ENCODE measurements around the gene ASAP3.

The ASAP3 gene

DNA sequence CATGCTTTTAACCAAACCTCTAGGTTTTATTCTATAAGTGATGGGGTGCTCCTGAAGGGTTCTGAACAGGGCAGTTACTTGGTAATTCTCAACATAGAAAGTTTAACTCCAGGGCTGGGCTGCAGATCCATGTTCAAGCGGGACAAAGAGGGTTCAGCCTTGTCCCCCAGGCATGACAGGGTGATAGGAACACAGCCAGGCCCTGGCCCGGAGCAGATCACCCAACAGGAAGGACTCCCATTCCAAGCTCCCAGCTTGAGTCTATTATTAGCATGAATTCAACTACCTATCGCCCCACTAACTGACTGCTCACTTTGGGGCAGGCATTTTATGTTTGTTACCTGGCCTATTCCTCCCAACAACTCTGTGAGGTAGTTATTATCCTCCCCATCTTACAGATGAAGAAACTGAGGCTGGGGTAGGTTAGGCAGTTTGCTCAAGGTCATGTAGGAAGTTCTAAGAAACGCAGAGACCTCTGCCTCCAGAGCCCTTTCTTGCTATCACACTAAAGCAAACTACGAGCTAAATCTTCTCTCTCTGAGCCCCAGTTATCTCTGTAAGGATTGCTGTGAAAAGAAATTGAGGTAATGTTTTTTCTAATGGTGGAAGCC lies 14.5 kb downstream of the ASAP3 start:
- no peak overlapping the region for H2AFZ ChIP-seq (ENCODE audit: low read depth, low read length)
- H3K4me2 ChIP-seq (ENCODE audit: low read length, poor library complexity, severe bottlenecking): no peak overlapping the region
- H3K4me1 ChIP-seq (ENCODE audit: control insufficient read depth, insufficient read depth, low read depth, low read length): peaks cover 13% of the 10 kb centered on the region
- H3K79me1 ChIP-seq (replicated peaks; ENCODE audit: low read length, poor library complexity, severe bottlenecking): peaks cover 29% of the 10 kb centered on the region
- peaks cover 2 to 5% of the 10 kb centered on the region in 2 experiments for H3K36me3 ChIP-seq (ENCODE audit: control insufficient read depth in 1 of 2, insufficient read depth in 2 of 2, low read depth in 1 of 2, low read length in 2 of 2)
- DNase-seq: no peak
- no peak overlapping the region for H3K27ac ChIP-seq (ENCODE audit: low read length, poor library complexity, severe bottlenecking)
- H3K14ac ChIP-seq (ENCODE audit: low read length in 2 of 2): no peak overlapping the region
- no peak overlapping the region for H3K23ac ChIP-seq (ENCODE audit: low read length in 2 of 2)
- H2BK5ac ChIP-seq (ENCODE audit: low read depth, low read length, poor library complexity, severe bottlenecking): no peak overlapping the region
- no peak overlapping the region for H2BK15ac ChIP-seq (ENCODE audit: low read depth, poor library complexity, severe bottlenecking)
- no peak overlapping the region for H2AK5ac ChIP-seq (ENCODE audit: low read length, severe bottlenecking)
- no peaks in the 10 kb centered on the region for H3K27me3 ChIP-seq (ENCODE audit: control insufficient read depth in 1 of 2, insufficient read depth in 1 of 2, low read length in 2 of 2)
- WGBS: 79% methylated on average over 5 of the region's 5 CpGs
- no peak overlapping the region for H3K4me3 ChIP-seq (ENCODE audit: insufficient read depth in 1 of 2, low read depth in 1 of 2, low read length in 2 of 2)
- H4K8ac ChIP-seq (ENCODE audit: low read length): no peak overlapping the region
- H2BK120ac ChIP-seq (ENCODE audit: low read depth, low read length): no peak overlapping the region
- no peak overlapping the region for H3K18ac ChIP-seq (ENCODE audit: low read depth in 1 of 2, low read length in 2 of 2)
- H2BK12ac ChIP-seq (ENCODE audit: low read length in 2 of 2): no peak overlapping the region
- no peak overlapping the region for H3K9ac ChIP-seq (ENCODE audit: low read length)
- H3K9me3 ChIP-seq (ENCODE audit: control insufficient read depth, low read length): no peaks in the 10 kb centered on the region
- no peak overlapping the region for H3K4ac ChIP-seq (ENCODE audit: low read depth in 1 of 2, low read length in 2 of 2)
- H4K91ac ChIP-seq (ENCODE audit: low read length): no peak overlapping the region

DNA sequence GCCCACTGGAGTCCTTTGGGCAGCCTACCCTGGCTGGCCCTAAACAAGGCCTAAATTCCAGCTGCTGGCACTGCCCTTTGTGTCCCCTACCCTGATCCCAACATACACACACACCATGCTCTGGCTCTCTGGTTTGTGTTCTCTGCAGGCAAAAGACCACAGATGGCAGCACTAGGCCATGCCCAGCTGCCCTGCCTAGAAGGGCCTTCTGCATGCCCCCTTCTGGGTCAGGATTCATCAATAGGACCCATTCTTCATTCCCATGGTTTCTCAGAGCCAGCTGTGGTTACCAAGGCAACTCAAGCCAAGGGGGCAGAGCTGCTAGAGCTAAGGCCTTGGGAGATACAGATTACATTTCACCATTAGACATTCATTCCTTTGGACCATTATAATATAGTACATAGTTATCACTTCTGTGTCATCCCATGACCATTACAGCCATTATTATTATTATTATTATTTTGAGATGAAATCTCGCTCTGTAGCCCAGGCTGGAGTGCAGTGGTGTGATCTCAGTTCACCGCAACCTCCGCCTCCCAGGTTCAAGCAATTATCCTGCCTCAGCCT lies 17.5 kb downstream of the ASAP3 start:
- H3K23ac ChIP-seq (ENCODE audit: low read length in 2 of 2): peak overlapping the region in 1 of 2 experiments; percentile 37

DNA sequence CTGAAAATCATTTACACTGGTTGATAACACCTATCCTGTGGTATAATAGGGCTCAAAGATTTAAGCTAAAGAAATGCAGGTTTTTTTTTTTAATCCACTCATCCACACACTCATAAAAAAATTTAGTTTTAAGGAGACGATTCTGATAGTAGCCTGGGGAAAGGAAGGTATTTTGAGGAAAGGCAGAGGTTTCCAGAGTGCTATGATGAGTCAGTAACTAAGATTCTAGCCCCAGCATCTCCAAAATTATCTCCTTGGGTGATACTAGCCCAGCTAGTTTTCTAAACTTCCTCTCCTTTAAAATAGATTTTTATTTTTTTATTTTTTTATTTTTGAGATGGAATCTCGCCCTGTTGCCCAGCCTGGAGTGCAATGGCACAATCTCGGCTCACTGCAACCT lies 20.7 kb downstream of the ASAP3 start:
- H3K9ac ChIP-seq (ENCODE audit: low read length): peak overlapping the region; percentile 41
- no peak overlapping the region for H3K18ac ChIP-seq (ENCODE audit: low read depth in 1 of 2, low read length in 2 of 2)
- peaks cover 14% of the 10 kb centered on the region for H3K79me1 ChIP-seq (replicated peaks; ENCODE audit: low read length, poor library complexity, severe bottlenecking)
- peaks cover 0 to 18% of the 10 kb centered on the region in 2 experiments for H3K36me3 ChIP-seq (ENCODE audit: control insufficient read depth in 1 of 2, insufficient read depth in 2 of 2, low read depth in 1 of 2, low read length in 2 of 2)
- H3K27me3 ChIP-seq (ENCODE audit: control insufficient read depth in 1 of 2, insufficient read depth in 1 of 2, low read length in 2 of 2): no peaks in the 10 kb centered on the region
- no peak overlapping the region for H4K91ac ChIP-seq (ENCODE audit: low read length)
- no peaks in the 10 kb centered on the region for H3K9me3 ChIP-seq (ENCODE audit: control insufficient read depth, low read length)
- no peak overlapping the region for H3K4me3 ChIP-seq (ENCODE audit: insufficient read depth in 1 of 2, low read depth in 1 of 2, low read length in 2 of 2)
- H3K4me1 ChIP-seq (ENCODE audit: control insufficient read depth, insufficient read depth, low read depth, low read length): no peaks in the 10 kb centered on the region
- no peak overlapping the region for H4K8ac ChIP-seq (ENCODE audit: low read length)
- no peak overlapping the region for H3K4ac ChIP-seq (ENCODE audit: low read depth in 1 of 2, low read length in 2 of 2)
- no peak for DNase-seq
- no peak overlapping the region for H2BK5ac ChIP-seq (ENCODE audit: low read depth, low read length, poor library complexity, severe bottlenecking)
- H2BK12ac ChIP-seq (ENCODE audit: low read length in 2 of 2): no peak overlapping the region
- H2AFZ ChIP-seq (ENCODE audit: low read depth, low read length): no peak overlapping the region
- H3K14ac ChIP-seq (ENCODE audit: low read length in 2 of 2): no peak overlapping the region
- 95% methylated on average over 2 of the region's 3 CpGs for WGBS
- H2BK15ac ChIP-seq (ENCODE audit: low read depth, poor library complexity, severe bottlenecking): no peak overlapping the region
- no peak overlapping the region for H3K23ac ChIP-seq (ENCODE audit: low read length in 2 of 2)
- no peak overlapping the region for H2BK120ac ChIP-seq (ENCODE audit: low read depth, low read length)
- H2AK5ac ChIP-seq (ENCODE audit: low read length, severe bottlenecking): no peak overlapping the region
- no peak overlapping the region for H3K27ac ChIP-seq (ENCODE audit: low read length, poor library complexity, severe bottlenecking)
- H3K4me2 ChIP-seq (ENCODE audit: low read length, poor library complexity, severe bottlenecking): no peak overlapping the region

More for the DNA sequence above, 17.5 kb downstream of the ASAP3 start:
- Histone ChIP-seq H3K4me3 (ENCODE audit: insufficient read depth in 1 of 2, low read depth in 1 of 2, low read length in 2 of 2) (no peak overlapping the region), H4K8ac (ENCODE audit: low read length) (no peak overlapping the region), H2BK12ac (ENCODE audit: low read length in 2 of 2) (peak overlapping the region in 1 of 2 experiments; percentile 29), H2BK15ac (ENCODE audit: low read depth, poor library complexity, severe bottlenecking) (no peak overlapping the region), H4K91ac (ENCODE audit: low read length) (no peak overlapping the region), H3K9ac (ENCODE audit: low read length) (no peak overlapping the region), H3K4me1 (ENCODE audit: control insufficient read depth, insufficient read depth, low read depth, low read length) (peaks cover 7% of the 10 kb centered on the region), H3K36me3 (ENCODE audit: control insufficient read depth in 1 of 2, insufficient read depth in 2 of 2, low read depth in 1 of 2, low read length in 2 of 2) (peaks cover 2 to 5% of the 10 kb centered on the region in 2 experiments), H2BK5ac (ENCODE audit: low read depth, low read length, poor library complexity, severe bottlenecking) (no peak overlapping the region), H3K14ac (ENCODE audit: low read length in 2 of 2) (no peak overlapping the region), H3K79me1 (replicated peaks; ENCODE audit: low read length, poor library complexity, severe bottlenecking) (peaks cover 24% of the 10 kb centered on the region), H3K4ac (ENCODE audit: low read depth in 1 of 2, low read length in 2 of 2) (no peak overlapping the region), H3K18ac (ENCODE audit: low read depth in 1 of 2, low read length in 2 of 2) (no peak overlapping the region), H2AK5ac (ENCODE audit: low read length, severe bottlenecking) (no peak overlapping the region), H2BK120ac (ENCODE audit: low read depth, low read length) (no peak overlapping the region), H3K4me2 (ENCODE audit: low read length, poor library complexity, severe bottlenecking) (no peak overlapping the region), H2AFZ (ENCODE audit: low read depth, low read length) (no peak overlapping the region), H3K27me3 (ENCODE audit: control insufficient read depth in 1 of 2, insufficient read depth in 1 of 2, low read length in 2 of 2) (no peaks in the 10 kb centered on the region), H3K9me3 (ENCODE audit: control insufficient read depth, low read length) (no peaks in the 10 kb centered on the region), H3K27ac (ENCODE audit: low read length, poor library complexity, severe bottlenecking) (no peak overlapping the region)
- no peak for DNase-seq
- 100% methylated on average over 3 of the region's 3 CpGs for WGBS

DNA sequence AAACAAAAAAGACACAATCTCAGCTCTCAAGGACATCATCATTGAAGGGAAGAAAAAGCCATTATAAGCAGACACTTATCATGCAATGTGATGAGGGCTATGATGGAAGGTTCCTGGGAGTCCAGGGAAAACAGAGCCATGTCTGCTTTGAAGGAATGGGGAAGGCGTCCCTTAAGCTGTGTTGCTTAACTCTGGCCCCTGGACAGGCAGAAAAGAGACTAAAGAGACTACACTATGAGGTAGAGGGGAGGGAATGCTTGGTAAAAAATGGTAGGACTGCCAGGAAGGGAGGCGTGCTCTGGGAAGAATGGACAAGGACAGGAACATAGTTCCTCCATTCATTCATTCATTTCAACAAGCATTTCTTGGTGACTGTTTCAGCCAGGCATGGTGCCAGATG lies 21.2 kb downstream of the ASAP3 start:
- Histone ChIP-seq H2AFZ (ENCODE audit: low read depth, low read length) (no peak overlapping the region), H3K36me3 (ENCODE audit: control insufficient read depth in 1 of 2, insufficient read depth in 2 of 2, low read depth in 1 of 2, low read length in 2 of 2) (peaks cover 0 to 22% of the 10 kb centered on the region in 2 experiments), H2BK120ac (ENCODE audit: low read depth, low read length) (no peak overlapping the region), H4K91ac (ENCODE audit: low read length) (no peak overlapping the region), H3K23ac (ENCODE audit: low read length in 2 of 2) (no peak overlapping the region), H4K8ac (ENCODE audit: low read length) (no peak overlapping the region), H3K4me3 (ENCODE audit: insufficient read depth in 1 of 2, low read depth in 1 of 2, low read length in 2 of 2) (no peak overlapping the region), H3K4ac (ENCODE audit: low read depth in 1 of 2, low read length in 2 of 2) (peak overlapping the region in 1 of 2 experiments; percentile 39), H3K9ac (ENCODE audit: low read length) (peak overlapping the region; percentile 41), H2AK5ac (ENCODE audit: low read length, severe bottlenecking) (no peak overlapping the region), H3K9me3 (ENCODE audit: control insufficient read depth, low read length) (no peaks in the 10 kb centered on the region), H3K14ac (ENCODE audit: low read length in 2 of 2) (no peak overlapping the region), H3K4me1 (ENCODE audit: control insufficient read depth, insufficient read depth, low read depth, low read length) (no peaks in the 10 kb centered on the region), H2BK5ac (ENCODE audit: low read depth, low read length, poor library complexity, severe bottlenecking) (no peak overlapping the region), H2BK12ac (ENCODE audit: low read length in 2 of 2) (no peak overlapping the region), H2BK15ac (ENCODE audit: low read depth, poor library complexity, severe bottlenecking) (no peak overlapping the region), H3K27me3 (ENCODE audit: control insufficient read depth in 1 of 2, insufficient read depth in 1 of 2, low read length in 2 of 2) (no peaks in the 10 kb centered on the region), H3K27ac (ENCODE audit: low read length, poor library complexity, severe bottlenecking) (no peak overlapping the region), H3K4me2 (ENCODE audit: low read length, poor library complexity, severe bottlenecking) (no peak overlapping the region), H3K18ac (ENCODE audit: low read depth in 1 of 2, low read length in 2 of 2) (no peak overlapping the region), H3K79me1 (replicated peaks; ENCODE audit: low read length, poor library complexity, severe bottlenecking) (peaks cover 14% of the 10 kb centered on the region)
- WGBS: 100% methylated on average over 1 of the region's 2 CpGs
- DNase-seq: no peak

All from mesenchymal stem cell (in vitro differentiated cells and primary cell).